Sigmoid colon (tissue), 7 donors: ENCODE data around the gene PTPN3. TPM values are rescaled to one million over a fixed set of nuclear protein-coding genes. Genes with fewer than 3 reads are reported as not detected.
"Not testable (repeated sequence)": the region's sequence is repeated elsewhere in the genome, so short reads cannot be mapped to it uniquely, and the experiment has no call there.

ENCODE experiments used
- DNase-seq: peaks from one replicate; pipeline ENCODE4 v3.0.0-alpha.2; 2019
- H3K27ac ChIP-seq, 4 donors: fragments of 200-600 bp; sonication (generic); one replicate each; pipeline ENCODE4 v1.5.1; 2016 to 2019; ENCODE audit warnings: mild to moderate bottlenecking in 1 of 4
- H3K27me3 ChIP-seq, 3 donors: fragments of 200-600 bp; sonication (generic); one replicate each; pipeline ENCODE4 v1.5.1; 2019; ENCODE audit warnings: mild to moderate bottlenecking in 1 of 3
- H3K36me3 ChIP-seq, 4 donors: fragments of 200-600 bp; sonication (generic); one replicate each; pipeline ENCODE4 v1.5.1; 2016 to 2019
- H3K4me1 ChIP-seq, 4 donors: fragments of 200-600 bp; sonication (generic); one replicate each; pipeline ENCODE4 v1.5.1; 2017 to 2019
- H3K4me3 ChIP-seq, 4 donors: fragments of 200-600 bp; sonication (generic); one replicate each; pipeline ENCODE4 v1.5.1; 2017 to 2019; ENCODE audit warnings: mild to moderate bottlenecking in 2 of 4, moderate library complexity in 1 of 4
- H3K9me3 ChIP-seq, 4 donors: fragments of 200-600 bp in 3 of 4; sonication (generic) in 3 of 4; one replicate each; pipeline versions ENCODE4 v1.5.1 to v1.6.1; 2013 to 2019
- CTCF ChIP-seq, 4 experiments: fragments of 450-650 bp in 3 of 4; fragments of 200-600 bp in 1 of 4; IDR thresholded peaks; one replicate each; pipeline ENCODE4 v1.5.1; 2016 to 2019; ENCODE audit warnings: antibody characterized with exemption in 4 of 4, mild to moderate bottlenecking in 3 of 4, moderate library complexity in 2 of 4
- EP300 ChIP-seq, 4 donors: sonication (generic); formaldehyde crosslinking; IDR thresholded peaks; one replicate each; pipeline ENCODE4 v1.6.1; 2017; ENCODE audit warnings: antibody characterized with exemption in 4 of 4
- POLR2A ChIP-seq, 2 donors: fragments of 450-650 bp; IDR thresholded peaks; one replicate each; pipeline ENCODE4 v1.6.1; 2016; ENCODE audit warnings: antibody characterized with exemption in 2 of 2, mild to moderate bottlenecking in 2 of 2, moderate library complexity in 2 of 2
- POLR2AphosphoS5 ChIP-seq, 4 donors: sonication (generic); formaldehyde crosslinking; IDR thresholded peaks; one replicate each; pipeline ENCODE4 v1.6.1; 2017; ENCODE audit warnings: antibody characterized with exemption in 4 of 4
- WGBS, 2 donors: extraction: QIAGEN DNeasy Blood & Tissue Kit; methylation state at CpG; one replicate each; pipeline ENCODE4 v1.1.7; 2013; 5-methylcytosine and 5-hydroxymethylcytosine counted together
- intact Hi-C: fragments of 100-400 bp; cut with DNase I; formaldehyde crosslinking; loops from one replicate; pipeline ENCODE4 v1.15.1; 2023
- polyA plus RNA-seq, 3 donors: library from polyadenylated mRNA; stranded (reverse); fragments of 200-250 nt; gene quantifications; one replicate each; pipeline ENCODE4 v1.2.3, GENCODE V29; 2013
- total RNA-seq, 4 donors: library from RNA; depleted of rRNA; stranded (reverse); fragments of >200 nt; gene quantifications; one replicate each; pipeline ENCODE4 v1.1.0, GENCODE V29; 2016
- donor health status: healthy with polysubstance abuse.
- donor health status: Bipolar disorder and iron deficiency.
- donor health status: healthy.

Gene PTPN3
- total and polyA plus RNA-seq, 7 donors, result 1.3 to 25.0 (median 2.5) TPM

GRCh38 chr9:109536859-109537258, 38.8 kb upstream of the PTPN3 start:
- TF ChIP-seq POLR2A (IDR thresholded peaks at IDR 0.05) (no peak), CTCF (IDR thresholded peaks at IDR 0.05) (no peak)
- Histone ChIP-seq H3K9me3 (no peaks in the 10 kb centered on the region), H3K27me3 (peaks cover 0 to 6% (median 0%) of the 10 kb centered on the region in 3 donors), H3K36me3 (no peaks in the 10 kb centered on the region), H3K4me1 (no peaks in the 10 kb centered on the region), H3K27ac (no peak overlapping the region), H3K4me3 (no peak overlapping the region)
- 23 to 53% methylated on average over 3 of the region's 3 CpGs for WGBS, 2 donors
- intact Hi-C loops, result no loop called here
- no peak for DNase-seq

DNA sequence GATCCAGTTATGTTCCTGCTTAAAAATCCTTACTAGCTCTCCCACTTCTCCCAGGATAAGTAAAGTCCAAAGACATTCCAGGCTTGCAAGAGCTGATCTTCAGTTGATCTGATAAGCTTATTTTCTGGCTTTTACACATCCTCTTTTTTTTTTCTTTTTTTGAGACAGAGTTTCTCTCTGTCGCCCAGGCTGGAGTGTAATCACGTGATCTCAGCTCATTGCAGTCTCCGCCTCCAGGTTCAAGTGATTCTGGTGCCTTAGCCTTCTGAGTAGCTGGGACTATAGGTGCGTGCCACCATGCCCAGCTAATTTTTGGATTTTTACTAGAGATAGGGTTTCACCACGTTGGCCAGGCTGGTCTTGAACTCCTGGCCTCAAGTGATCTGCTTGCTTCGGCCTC, 37.3 kb upstream of the PTPN3 start:
- Histone ChIP-seq H3K9me3 (no peaks in the 10 kb centered on the region), H3K36me3 (no peaks in the 10 kb centered on the region), H3K4me1 (no peaks in the 10 kb centered on the region), H3K27me3 (peaks cover 0 to 6% (median 0%) of the 10 kb centered on the region in 3 donors), H3K27ac (no peak overlapping the region), H3K4me3 (no peak overlapping the region)
- intact Hi-C loops, result no loop called here
- TF ChIP-seq POLR2AphosphoS5 (IDR thresholded peaks at IDR 0.05), result no peak
- no peak for DNase-seq
- 78 to 87% methylated on average over 6 of the region's 6 CpGs for WGBS, 2 donors

GRCh38 chr9:109534151-109534550, 36.0 kb upstream of the PTPN3 start:
- Histone ChIP-seq H3K27ac (no peak overlapping the region), H3K4me3 (no peak overlapping the region), H3K4me1 (no peaks in the 10 kb centered on the region), H3K9me3 (no peaks in the 10 kb centered on the region), H3K36me3 (no peaks in the 10 kb centered on the region), H3K27me3 (peaks cover 0 to 6% (median 0%) of the 10 kb centered on the region in 3 donors)
- intact Hi-C loops, result no loop called here
- WGBS, 2 donors, result 95 to 96% methylated on average over 36 of the region's 36 CpGs
- no peak for DNase-seq
- TF ChIP-seq POLR2AphosphoS5 (IDR thresholded peaks at IDR 0.05) (no peak), EP300 (IDR thresholded peaks at IDR 0.05) (no peak), POLR2A (IDR thresholded peaks at IDR 0.05) (no peak), CTCF (IDR thresholded peaks at IDR 0.05) (no peak)

- 82 to 87% methylated on average over 13 of the region's 13 CpGs for WGBS, 2 donors
- intact Hi-C loops, H3K36me3 ChIP-seq, H3K27me3 ChIP-seq, H3K4me1 ChIP-seq, H3K9me3 ChIP-seq, H3K27ac ChIP-seq, DNase-seq, H3K4me3 ChIP-seq: not testable (repeated sequence)
Observed at GRCh38 chr9:109532652-109533051, 34.5 kb upstream of the PTPN3 start.

DNA sequence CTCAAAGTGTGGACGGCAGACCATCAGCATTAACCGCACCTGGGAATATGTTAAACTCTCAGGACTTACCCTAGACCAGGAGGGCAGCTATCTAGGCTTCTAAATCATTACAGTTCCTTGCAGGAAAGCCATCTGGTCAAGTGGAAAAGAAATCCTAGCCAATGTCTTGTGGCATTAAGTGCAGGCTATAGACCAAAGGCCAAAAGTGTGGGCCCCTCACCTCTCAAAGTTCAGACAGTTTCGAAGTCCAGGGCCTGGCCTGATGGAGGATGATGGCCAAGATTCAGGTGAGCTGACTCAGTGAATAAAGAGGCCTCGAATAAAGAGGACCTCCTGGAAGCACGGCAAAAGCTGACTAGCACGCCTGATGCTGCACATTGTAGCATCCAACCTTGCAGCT, 24.0 kb upstream of the PTPN3 start:
- intact Hi-C loops, result loop anchor here (5.0 kb wide), 1 partner anchor 275 kb away; no protein-coding TSS in a partner anchor

More for the DNA sequence above, 24.0 kb upstream of the PTPN3 start:
- no peak for DNase-seq
- Histone ChIP-seq H3K27ac (no peak overlapping the region), H3K27me3 (no peaks in the 10 kb centered on the region), H3K9me3 (no peaks in the 10 kb centered on the region), H3K36me3 (no peaks in the 10 kb centered on the region), H3K4me3 (no peak overlapping the region), H3K4me1 (no peaks in the 10 kb centered on the region)
- WGBS, 2 donors, result 81 to 86% methylated on average over 6 of the region's 6 CpGs
- TF ChIP-seq POLR2AphosphoS5 (IDR thresholded peaks at IDR 0.05) (no peak), EP300 (IDR thresholded peaks at IDR 0.05) (no peak), POLR2A (IDR thresholded peaks at IDR 0.05) (no peak), CTCF (IDR thresholded peaks at IDR 0.05) (no peak)
